ENCODE measurements around the gene CCDC73.

- TF ChIP-seq POLR2A (IDR thresholded peaks at IDR 0.05) = no peak
- no peak for TF ChIP-seq POLR2AphosphoS5 (IDR thresholded peaks at IDR 0.05)
- TF ChIP-seq CTCF (IDR thresholded peaks at IDR 0.05) = no peak
Observed at GRCh38 chr11:32723332-32723731, 71.1 kb downstream of the CCDC73 start.
